Measurements from ENCODE around the gene MRGPRX4.
"Not testable (repeated sequence)": the region's sequence is repeated elsewhere in the genome, so short reads cannot be mapped to it uniquely, and the experiment has no call there.

Gene MRGPRX4

GRCh38 chr11:18172666-18173065, at the start of gene MRGPRX4:
Gene MRGPRX4, plus strand, starts transcription at chr11:18172837. Its CDS starts 420 bp downstream, at chr11:18173257.
- TF ChIP-seq CTCF (IDR thresholded peaks at IDR 0.05; ENCODE audit: low read depth, low read length), result no peak

GRCh38 chr11:18131115-18131514, 41.5 kb upstream of the MRGPRX4 start:
- not testable (repeated sequence) for H3K4me3 ChIP-seq (ENCODE audit: low read depth, low read length)

More at GRCh38 chr11:18172666-18173065, at the start of gene MRGPRX4:
- H3K4me3 ChIP-seq (ENCODE audit: low read depth, low read length), result no peak within 1 kb of the TSS

GRCh38 chr11:18132341-18132740, 40.3 kb upstream of the MRGPRX4 start, which contains the start of gene MRGPRX3:
Gene MRGPRX3, plus strand, starts transcription at chr11:18132571. Its CDS starts 4,632 bp downstream, at chr11:18137203.
- no peak within 1 kb of the TSS for H3K4me3 ChIP-seq (ENCODE audit: low read depth, low read length)
- no peak for TF ChIP-seq CTCF (IDR thresholded peaks at IDR 0.05; ENCODE audit: low read depth, low read length)

GRCh38 chr11:18135308-18135707, 37.3 kb upstream of the MRGPRX4 start:
- TF ChIP-seq CTCF (IDR thresholded peaks at IDR 0.05; ENCODE audit: low read depth, low read length), result no peak
- H3K4me3 ChIP-seq (ENCODE audit: low read depth, low read length), result no peak overlapping the region

- TF ChIP-seq CTCF (IDR thresholded peaks at IDR 0.05; ENCODE audit: low read depth, low read length), result no peak
- no peak overlapping the region for H3K4me3 ChIP-seq (ENCODE audit: low read depth, low read length)
Measured at GRCh38 chr11:18137186-18137800, 35.3 kb upstream of the MRGPRX4 start.

GRCh38 chr11:18140145-18140544, 32.5 kb upstream of the MRGPRX4 start:
- TF ChIP-seq CTCF (IDR thresholded peaks at IDR 0.05; ENCODE audit: low read depth, low read length), result no peak
- no peak overlapping the region for H3K4me3 ChIP-seq (ENCODE audit: low read depth, low read length)

- H3K4me3 ChIP-seq (ENCODE audit: low read depth, low read length), result no peak overlapping the region
- TF ChIP-seq CTCF (IDR thresholded peaks at IDR 0.05; ENCODE audit: low read depth, low read length), result no peak
Measured at GRCh38 chr11:18144243-18144642, 28.4 kb upstream of the MRGPRX4 start.

- TF ChIP-seq CTCF (IDR thresholded peaks at IDR 0.05; ENCODE audit: low read depth, low read length), result no peak
- H3K4me3 ChIP-seq (ENCODE audit: low read depth, low read length), result no peak overlapping the region
Measured at GRCh38 chr11:18145025-18145424, 27.6 kb upstream of the MRGPRX4 start.
